MCF 10A (cell line): ENCODE data around the gene AP1G1. TPM values are rescaled to one million over a fixed set of nuclear protein-coding genes. Genes with fewer than 3 reads are reported as not detected.
"Not testable (repeated sequence)": the region's sequence is repeated elsewhere in the genome, so short reads cannot be mapped to it uniquely, and the experiment has no call there.

Experiments
- BruUV-seq: library from RNA; stranded (reverse); fragments of 400-500 nt; replicated peaks from 2 replicates; lab custom pipeline; 2021; lab: Mats Ljungman, UMichigan
- CTCF ChIA-PET: fragments of 300-600 bp; sonication (Branson Sonifier 250); formaldehyde crosslinking; extraction: SDS; loops from one replicate; lab custom pipeline; 2021; ENCODE audit warnings: antibody characterized with exemption, inconsistent platforms; lab: Yijun Ruan, JAX
- POLR2A ChIA-PET: fragments of 300-600, 350-650 bp; sonication (Branson Sonifier 250); formaldehyde crosslinking; extraction: SDS; loops from one replicate; lab custom pipeline; 2020; ENCODE audit warnings: antibody characterized with exemption, inconsistent platforms; lab: Yijun Ruan, JAX
- DNase-seq: peaks from one replicate; pipeline ENCODE4 v3.0.0-alpha.2; 2018; ENCODE audit not compliant: unreplicated experiment
- H3K27ac Mint-ChIP-seq: one replicate; pipeline ENCODE4 v1.8.0; 2022; ENCODE audit warnings: mild to moderate bottlenecking, low read depth, mixed read lengths; ENCODE audit not compliant: unreplicated experiment
- H3K27me3 Mint-ChIP-seq: one replicate; pipeline ENCODE4 v1.8.0; 2022; ENCODE audit warnings: mixed read lengths; ENCODE audit not compliant: insufficient read depth, unreplicated experiment
- H3K36me3 Mint-ChIP-seq: one replicate; pipeline ENCODE4 v1.8.0; 2022; ENCODE audit warnings: mild to moderate bottlenecking, moderate library complexity, mixed read lengths; ENCODE audit not compliant: insufficient read depth, unreplicated experiment
- H3K4me1 Mint-ChIP-seq: one replicate; pipeline ENCODE4 v1.8.0; 2022; ENCODE audit warnings: mixed read lengths; ENCODE audit not compliant: insufficient read depth, unreplicated experiment
- H3K4me3 Mint-ChIP-seq: one replicate; pipeline ENCODE4 v1.8.0; 2022; ENCODE audit warnings: mild to moderate bottlenecking, moderate library complexity, mixed read lengths; ENCODE audit not compliant: unreplicated experiment
- H3K9me3 Mint-ChIP-seq: one replicate; pipeline ENCODE4 v1.8.0; 2022; ENCODE audit warnings: mixed read lengths; ENCODE audit not compliant: unreplicated experiment
- CTCF ChIP-seq: fragments of 200-600 bp; IDR thresholded peaks from one replicate; pipeline ENCODE4 v1.8.0; 2022; ENCODE audit warnings: antibody characterized with exemption, mild to moderate bottlenecking; ENCODE audit not compliant: unreplicated experiment
- intact Hi-C: fragments of 100-400 bp; cut with micrococcal nuclease; formaldehyde crosslinking; loops from 2 replicates; pipeline ENCODE4 v1.14.1; 2022
- total RNA-seq: library from RNA; stranded (reverse); gene quantifications from 2 replicates; pipeline ENCODE4 v1.2.3, GENCODE V29; 2022

Gene AP1G1
- total RNA-seq, 1 experiment from 2014 or later: 99.5 TPM

- intact Hi-C loops: no loop called here
- POLR2A ChIA-PET: interaction anchor here (0.7 to 1.2 kb wide), 2 partner anchors 13 to 35 kb away, joined by 3 to 4 read pairs; partner anchors contain the start of gene ATXN1L
- peaks cover 1% of the 10 kb centered on the region for H3K4me1 Mint-ChIP-seq
Measured at GRCh38 chr16:71811261-71811803, 2.7 kb upstream of the AP1G1 start.

GRCh38 chr16:71810155-71810530 is 1.5 kb upstream of the AP1G1 start:
- intact Hi-C loops, BruUV-seq, H3K27me3 Mint-ChIP-seq, CTCF ChIA-PET, H3K4me1 Mint-ChIP-seq, H3K9me3 Mint-ChIP-seq: not testable (repeated sequence)
- Mint-ChIP-seq H3K4me3 (peak overlapping the region; percentile 84), H3K27ac (peak overlapping the region; percentile 100), H3K36me3 (peaks cover 15% of the 10 kb centered on the region)
- POLR2A ChIA-PET: interaction anchor here (0.7 to 4.5 kb wide), 5 partner anchors 20 to 284 kb away, joined by 3 to 66 read pairs (median 7); partner anchors contain the start of genes ATXN1L and ZNF821
- DNase-seq: peak; percentile 4

More at GRCh38 chr16:71811261-71811803, 2.7 kb upstream of the AP1G1 start:
- BruUV-seq: no TSS peak
- H3K4me3 Mint-ChIP-seq: no peak overlapping the region
- H3K9me3 Mint-ChIP-seq: no peaks in the 10 kb centered on the region
- CTCF ChIA-PET: interaction anchor here (0.6 to 1.3 kb wide), 2 partner anchors 15 to 71 kb away, joined by 3 to 5 read pairs; no protein-coding TSS in a partner anchor
- peaks cover 8% of the 10 kb centered on the region for H3K36me3 Mint-ChIP-seq
- H3K27ac Mint-ChIP-seq: no peak overlapping the region
- no peak for TF ChIP-seq CTCF
- H3K27me3 Mint-ChIP-seq: no peaks in the 10 kb centered on the region
- no peak for DNase-seq

- Mint-ChIP-seq H3K36me3 (peaks cover 29% of the 10 kb centered on the region), H3K4me3 (peak overlapping the region; percentile 84), H3K9me3 (no peaks in the 10 kb centered on the region), H3K27me3 (no peaks in the 10 kb centered on the region), H3K27ac (peak overlapping the region; percentile 100), H3K4me1 (no peaks in the 10 kb centered on the region)
- ChIA-PET POLR2A (interaction anchor here (0.6 to 4.5 kb wide), 30 partner anchors 9 to 1461 kb away, joined by 3 to 66 read pairs (median 6); partner anchors contain the start of genes ATXN1L, DDX19A, DHX38 and IST1), CTCF (interaction anchor here (0.6 to 3.0 kb wide), 6 partner anchors 17 to 92 kb away, joined by 3 to 21 read pairs (median 4); no protein-coding TSS in a partner anchor)
- no peak for TF ChIP-seq CTCF
- no TSS peak for BruUV-seq
- DNase-seq: peak; percentile 43
- intact Hi-C loops: loop anchor here (2.0 kb wide), 2 partner anchors 37 to 87 kb away; partner anchors contain the start of genes ATXN1L and IST1
Measured at GRCh38 chr16:71807905-71808592, 585 bp downstream of the AP1G1 start.

- BruUV-seq: no TSS peak
- intact Hi-C loops: no loop called here
- DNase-seq: no peak
- no peak overlapping the region for H3K27ac Mint-ChIP-seq
- TF ChIP-seq CTCF: no peak
- no peaks in the 10 kb centered on the region for H3K9me3 Mint-ChIP-seq
- ChIA-PET CTCF (no interaction called here), POLR2A (no interaction called here)
- peaks cover 57% of the 10 kb centered on the region for H3K36me3 Mint-ChIP-seq
- no peaks in the 10 kb centered on the region for H3K27me3 Mint-ChIP-seq
- no peaks in the 10 kb centered on the region for H3K4me1 Mint-ChIP-seq
- H3K4me3 Mint-ChIP-seq: no peak overlapping the region
Measured at GRCh38 chr16:71803305-71803690, 5.3 kb downstream of the AP1G1 start.
